WI38 (cell line): ENCODE results near the gene SH3GL1.

Experiments used
- H3K4me3 ChIP-seq: 2 replicates; pipeline ENCODE4 v1.5.1; 2011; ENCODE audit warnings: low read depth, mild to moderate bottlenecking, control low read depth, low read length
- CTCF ChIP-seq: IDR thresholded peaks from 2 replicates; pipeline ENCODE4 v1.5.1; 2012; ENCODE audit warnings: low read depth, mild to moderate bottlenecking, control low read depth, low read length

Gene SH3GL1

GRCh38 chr19:4373013-4373367 is 27.4 kb downstream of the SH3GL1 start:
- H3K4me3 ChIP-seq = no peak overlapping the region
- no peak for TF ChIP-seq CTCF

- no peak overlapping the region for H3K4me3 ChIP-seq
- TF ChIP-seq CTCF = no peak
Measured at GRCh38 chr19:4372165-4373012, 28.0 kb downstream of the SH3GL1 start.

DNA sequence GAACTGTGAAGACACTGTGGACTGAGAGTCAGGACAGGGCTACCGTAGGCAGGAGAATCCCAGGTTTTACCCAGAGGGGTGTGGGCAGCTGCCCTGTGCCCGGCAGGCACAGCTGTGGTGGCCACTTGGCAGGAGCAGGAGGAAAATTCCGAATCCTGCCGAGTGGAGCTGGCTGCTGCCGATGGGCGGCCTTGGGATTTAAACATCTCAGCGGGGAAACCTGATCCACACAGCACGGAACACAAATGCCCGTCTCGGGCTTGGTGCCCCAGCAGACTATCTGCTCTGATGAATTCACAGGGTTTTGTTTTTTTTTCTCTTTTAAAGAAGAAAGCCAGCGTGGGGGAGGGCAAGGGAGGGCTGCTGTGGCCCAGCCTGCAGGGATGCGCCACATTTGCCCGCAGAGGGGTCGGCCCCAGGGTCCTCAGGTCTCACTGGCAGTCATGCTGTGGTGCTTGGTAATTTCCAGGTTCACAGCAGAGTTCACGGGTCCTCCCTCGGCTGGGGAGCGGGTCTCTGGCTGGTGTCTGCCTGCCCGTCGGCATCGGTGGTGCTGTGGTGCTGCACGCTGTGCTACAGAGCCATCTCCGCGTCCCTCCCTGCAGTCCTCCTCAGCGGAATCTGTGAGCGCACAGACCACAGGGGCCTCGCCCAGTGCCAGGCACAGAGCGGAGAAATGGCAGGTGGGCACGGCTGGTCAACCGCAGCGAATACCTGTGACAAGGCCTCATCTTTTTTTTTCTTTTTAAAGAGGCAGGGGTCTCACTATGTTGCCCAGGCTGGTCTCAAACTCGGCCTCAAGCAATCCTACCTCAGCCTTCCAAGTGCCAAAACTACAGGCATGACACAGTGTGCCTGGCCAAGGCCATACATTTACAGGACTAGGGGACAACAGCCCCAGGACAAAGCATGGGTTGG is 28.8 kb downstream of the SH3GL1 start:
- no peak for TF ChIP-seq CTCF
- no peak overlapping the region for H3K4me3 ChIP-seq

- H3K4me3 ChIP-seq = no peak overlapping the region
- no peak for TF ChIP-seq CTCF
Measured at GRCh38 chr19:4370418-4371041, 29.8 kb downstream of the SH3GL1 start.

GRCh38 chr19:4369888-4370260 is 30.5 kb downstream of the SH3GL1 start:
- H3K4me3 ChIP-seq = no peak overlapping the region

DNA sequence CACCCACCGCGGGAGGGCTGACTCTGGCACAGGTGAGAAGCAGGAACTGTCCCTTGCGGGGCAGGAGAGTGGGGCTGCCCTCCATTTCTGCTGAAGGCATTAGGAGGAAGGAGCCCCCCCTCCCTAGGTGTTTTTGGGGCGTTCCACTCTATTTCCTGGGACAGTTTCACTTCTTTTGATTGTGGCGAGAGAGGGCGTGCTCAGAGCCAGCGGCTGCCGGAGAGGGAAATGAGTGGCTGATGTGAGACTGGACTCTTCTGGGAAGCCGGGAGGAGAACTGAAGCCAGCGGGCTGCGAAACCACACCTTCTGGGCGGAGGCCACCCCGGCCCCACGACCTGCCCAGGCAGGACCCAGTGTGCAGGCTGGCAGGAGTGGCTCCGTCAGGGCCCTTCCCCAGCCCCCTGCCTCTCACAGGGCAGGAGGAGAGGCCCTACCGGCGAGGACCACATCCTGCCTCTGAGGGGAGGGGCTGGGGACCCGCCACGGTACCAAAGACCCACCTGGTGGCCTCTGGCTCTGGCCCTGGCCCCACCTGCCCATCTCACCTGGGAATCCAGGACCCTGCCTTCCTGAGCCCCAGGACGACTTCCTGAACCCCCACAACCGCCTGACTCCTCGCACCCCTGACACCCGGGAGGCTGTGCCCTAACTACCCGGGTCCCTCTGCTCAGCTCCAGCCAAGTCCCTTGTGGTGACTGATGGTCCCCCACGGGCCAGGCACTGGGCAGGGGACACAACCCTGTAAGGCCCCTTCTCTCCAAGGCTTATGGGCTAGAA is 31.0 kb downstream of the SH3GL1 start:
- no peak for TF ChIP-seq CTCF
- no peak overlapping the region for H3K4me3 ChIP-seq

More at GRCh38 chr19:4369888-4370260, 30.5 kb downstream of the SH3GL1 start:
- no peak for TF ChIP-seq CTCF
